ENCODE measurements around the gene PAAF1.

DNA sequence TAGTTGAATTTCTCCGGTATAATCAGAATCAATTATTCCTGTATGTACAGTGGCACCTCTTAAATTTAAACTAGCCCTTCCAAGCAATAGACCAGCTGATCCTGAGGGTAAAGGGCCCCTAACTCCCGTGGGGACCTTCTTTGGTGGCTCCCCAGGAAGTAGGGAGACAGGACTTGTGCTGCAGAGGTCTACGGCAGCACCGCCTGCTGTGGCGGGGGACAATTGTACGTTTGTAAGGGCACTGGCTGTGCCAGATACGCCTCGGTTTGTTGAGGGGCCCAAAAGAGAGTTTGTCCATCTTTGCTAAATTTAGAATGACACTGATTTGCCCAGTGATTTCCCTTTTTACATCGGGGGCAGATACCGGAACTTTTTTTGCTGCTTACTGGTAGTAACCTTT, 68.1 kb downstream of the PAAF1 start:
- TF ChIP-seq, protein P1, sequence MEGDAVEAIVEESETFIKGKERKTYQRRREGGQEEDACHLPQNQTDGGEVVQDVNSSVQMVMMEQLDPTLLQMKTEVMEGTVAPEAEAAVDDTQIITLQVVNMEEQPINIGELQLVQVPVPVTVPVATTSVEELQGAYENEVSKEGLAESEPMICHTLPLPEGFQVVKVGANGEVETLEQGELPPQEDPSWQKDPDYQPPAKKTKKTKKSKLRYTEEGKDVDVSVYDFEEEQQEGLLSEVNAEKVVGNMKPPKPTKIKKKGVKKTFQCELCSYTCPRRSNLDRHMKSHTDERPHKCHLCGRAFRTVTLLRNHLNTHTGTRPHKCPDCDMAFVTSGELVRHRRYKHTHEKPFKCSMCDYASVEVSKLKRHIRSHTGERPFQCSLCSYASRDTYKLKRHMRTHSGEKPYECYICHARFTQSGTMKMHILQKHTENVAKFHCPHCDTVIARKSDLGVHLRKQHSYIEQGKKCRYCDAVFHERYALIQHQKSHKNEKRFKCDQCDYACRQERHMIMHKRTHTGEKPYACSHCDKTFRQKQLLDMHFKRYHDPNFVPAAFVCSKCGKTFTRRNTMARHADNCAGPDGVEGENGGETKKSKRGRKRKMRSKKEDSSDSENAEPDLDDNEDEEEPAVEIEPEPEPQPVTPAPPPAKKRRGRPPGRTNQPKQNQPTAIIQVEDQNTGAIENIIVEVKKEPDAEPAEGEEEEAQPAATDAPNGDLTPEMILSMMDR (IDR thresholded peaks at IDR 0.05): no peak
- no peak for TF ChIP-seq POLR2A (IDR thresholded peaks at IDR 0.05)
